Ecto neural progenitor cell (in vitro differentiated cells): ENCODE results near the gene TBCD.

Experiments
- DNase-seq: peaks from one replicate; pipeline ENCODE4 v3.0.0-alpha.2; 2018; ENCODE audit warnings: low spot score

Gene TBCD

DNA sequence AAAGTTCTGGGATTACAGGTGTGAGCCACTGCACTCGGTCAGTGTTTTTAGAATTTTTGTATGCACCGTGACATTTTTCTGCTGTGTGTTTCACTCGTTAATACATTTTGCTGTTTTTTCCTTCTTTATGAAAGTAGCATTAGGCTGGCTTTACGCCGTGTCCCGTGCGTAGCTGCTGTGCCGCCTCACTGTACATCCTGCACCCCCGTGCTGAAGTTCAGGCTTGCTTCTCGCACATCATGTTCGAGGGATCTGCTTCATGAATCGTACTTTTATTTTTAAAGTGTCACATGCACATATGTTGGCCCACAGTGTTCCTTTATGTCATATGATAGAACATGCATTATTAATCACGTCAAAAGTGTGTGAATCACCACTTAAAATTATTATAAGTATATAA is 172.3 kb downstream of the TBCD start:
- DNase-seq, result no peak

DNA sequence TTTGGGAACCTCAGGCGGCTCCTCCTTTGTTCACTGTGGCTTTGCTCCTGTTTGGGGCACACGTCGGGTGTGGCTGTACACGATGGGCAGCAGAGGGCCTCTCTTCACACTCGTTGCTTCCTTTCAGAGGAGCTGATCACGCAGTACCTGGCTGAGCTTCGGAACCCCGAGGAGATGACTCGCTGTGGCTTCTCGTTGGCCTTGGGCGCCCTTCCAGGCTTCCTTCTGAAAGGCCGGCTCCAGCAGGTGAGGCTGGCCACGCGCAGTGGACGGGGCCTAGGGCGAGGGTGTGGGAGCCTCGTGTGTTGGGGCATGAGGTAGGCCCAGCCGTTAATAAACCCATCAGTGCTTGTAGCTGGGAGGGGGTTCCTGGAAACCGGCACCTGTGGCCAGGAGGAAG is 172.9 kb downstream of the TBCD start:
- no peak for DNase-seq

DNA sequence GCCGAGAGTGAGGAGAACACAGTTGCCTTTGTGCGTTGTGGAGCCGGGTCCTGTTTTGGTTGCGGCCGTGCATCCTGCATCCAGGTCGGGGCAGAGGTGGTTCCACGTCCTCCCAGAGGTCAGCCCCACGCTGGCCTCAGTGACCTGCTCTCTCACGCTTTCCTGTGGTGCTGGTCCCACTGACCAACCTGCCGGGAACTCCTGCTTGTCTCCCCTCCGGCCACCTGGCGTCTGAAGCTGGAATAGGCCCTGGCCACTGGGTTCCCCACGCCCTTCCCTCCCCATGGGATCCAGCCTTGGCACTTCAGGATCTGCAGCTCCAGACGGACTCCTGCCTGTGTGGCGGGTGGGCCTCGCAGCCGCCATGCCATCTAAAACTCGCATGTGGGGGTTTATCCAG is 173.5 kb downstream of the TBCD start:
- no peak for DNase-seq

DNA sequence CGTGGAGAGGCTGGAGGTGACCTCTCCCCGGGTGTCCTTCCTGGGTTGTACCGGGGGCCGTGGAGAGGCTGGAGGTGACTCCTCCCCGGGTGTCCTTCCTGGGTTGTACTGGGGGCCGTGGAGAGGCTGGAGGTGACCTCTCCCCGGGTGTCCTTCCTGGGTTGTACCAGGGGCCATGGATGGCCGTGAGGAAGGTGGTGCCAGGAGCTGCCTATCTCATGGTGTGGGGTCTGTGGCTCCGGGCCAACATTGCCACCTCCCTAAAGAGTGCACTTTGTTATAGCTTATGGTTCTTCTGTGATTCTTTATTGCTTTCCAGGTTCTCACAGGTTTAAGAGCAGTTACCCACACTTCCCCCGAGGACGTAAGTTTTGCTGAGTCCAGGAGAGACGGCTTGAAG is 174.2 kb downstream of the TBCD start:
- DNase-seq, result no peak

GRCh38 chr17:82926716-82927115 is 174.9 kb downstream of the TBCD start:
- DNase-seq, result no peak

GRCh38 chr17:82927311-82927660 is 175.4 kb downstream of the TBCD start:
- DNase-seq, result no peak

DNA sequence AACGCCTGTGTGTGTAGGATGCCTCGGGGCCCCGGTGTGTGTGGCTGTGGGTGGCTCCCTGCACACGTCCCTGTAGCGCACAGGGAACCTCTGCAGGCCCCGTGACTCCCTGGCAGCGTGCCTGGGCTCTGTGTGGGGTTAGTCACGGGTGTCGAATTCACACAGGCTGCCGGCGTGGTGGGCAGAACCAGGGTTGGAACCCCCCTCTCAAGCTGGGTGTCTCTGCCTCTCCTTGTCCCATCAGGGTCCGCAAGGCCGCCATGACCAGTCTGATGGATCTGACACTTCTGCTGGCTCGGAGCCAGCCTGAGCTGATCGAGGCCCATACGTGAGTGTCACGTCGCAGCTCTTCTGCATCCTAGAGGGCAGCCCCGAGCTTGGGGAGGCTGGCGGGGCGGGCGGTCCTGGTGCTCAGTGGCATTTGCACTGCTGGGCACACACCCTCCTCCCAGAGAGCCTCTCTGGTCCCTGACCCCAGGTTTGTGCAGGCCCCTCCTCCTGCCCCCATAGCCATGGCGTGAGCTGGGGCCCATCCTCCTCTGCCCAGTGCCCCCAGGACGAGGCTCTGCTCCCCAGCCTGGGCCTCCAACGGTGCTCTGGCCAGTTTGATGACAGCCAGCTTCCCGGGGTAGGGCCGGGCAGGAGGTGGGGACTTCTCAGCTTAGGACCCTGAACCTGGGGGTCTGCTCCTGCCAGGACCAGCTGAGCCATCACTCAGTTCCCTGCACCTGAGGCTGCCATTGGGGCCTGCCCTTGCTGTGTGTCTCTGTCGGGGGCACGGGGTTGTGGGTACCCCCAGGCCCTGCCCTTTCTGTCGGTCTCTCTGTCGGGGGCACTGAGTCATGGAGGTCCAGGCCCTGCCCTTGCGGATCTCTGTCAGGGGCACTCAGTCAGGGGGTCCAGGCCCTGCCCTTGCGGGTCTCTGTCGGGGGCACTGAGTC is 176.1 kb downstream of the TBCD start:
- DNase-seq, result no peak

- no peak for DNase-seq
Measured at GRCh38 chr17:82929011-82929622, 177.3 kb downstream of the TBCD start.

- no peak for DNase-seq
Measured at GRCh38 chr17:82929676-82930042, 177.8 kb downstream of the TBCD start.

DNA sequence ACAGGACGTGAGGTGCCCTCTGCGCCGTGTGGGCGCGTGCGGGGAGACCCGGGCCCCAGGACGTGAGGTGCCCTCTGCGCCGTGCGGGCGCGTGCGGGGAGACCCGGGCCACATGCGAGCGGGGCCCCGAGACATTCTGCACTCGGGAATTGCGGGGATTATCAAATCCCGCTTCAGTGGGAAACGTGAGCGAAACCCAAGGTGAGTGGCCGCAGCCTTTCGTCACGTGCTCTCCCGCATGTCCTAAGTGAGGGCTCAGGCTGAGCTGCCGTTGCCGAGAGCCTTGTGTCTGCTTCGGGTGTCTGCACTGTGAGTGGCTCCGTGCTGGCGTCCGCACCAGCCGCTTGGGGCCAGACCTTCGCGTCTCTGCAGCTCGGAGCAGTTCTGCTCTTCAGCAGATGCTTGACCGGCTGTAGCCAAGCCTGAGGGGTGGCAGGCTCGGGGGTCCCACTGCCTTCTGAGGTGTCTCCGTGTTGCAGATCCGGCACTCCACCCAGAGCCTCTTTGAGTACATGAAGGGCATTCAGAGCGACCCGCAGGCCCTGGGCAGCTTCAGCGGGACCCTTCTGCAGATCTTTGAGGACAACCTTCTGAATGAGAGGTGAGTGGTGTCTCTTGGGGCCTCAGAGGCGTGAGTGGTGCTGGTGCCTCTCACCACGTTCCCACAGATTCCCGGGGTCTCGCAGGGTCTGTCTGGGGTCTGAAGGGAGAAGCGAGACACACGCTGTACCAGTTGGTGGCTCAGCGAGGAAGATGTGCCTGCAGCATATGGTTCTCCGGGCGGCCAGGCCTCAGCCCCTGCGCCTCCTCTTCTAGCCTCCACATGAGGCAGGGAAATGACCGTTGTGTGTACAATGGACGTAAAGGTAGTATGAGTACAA is 178.4 kb downstream of the TBCD start:
- DNase-seq, result no peak

DNA sequence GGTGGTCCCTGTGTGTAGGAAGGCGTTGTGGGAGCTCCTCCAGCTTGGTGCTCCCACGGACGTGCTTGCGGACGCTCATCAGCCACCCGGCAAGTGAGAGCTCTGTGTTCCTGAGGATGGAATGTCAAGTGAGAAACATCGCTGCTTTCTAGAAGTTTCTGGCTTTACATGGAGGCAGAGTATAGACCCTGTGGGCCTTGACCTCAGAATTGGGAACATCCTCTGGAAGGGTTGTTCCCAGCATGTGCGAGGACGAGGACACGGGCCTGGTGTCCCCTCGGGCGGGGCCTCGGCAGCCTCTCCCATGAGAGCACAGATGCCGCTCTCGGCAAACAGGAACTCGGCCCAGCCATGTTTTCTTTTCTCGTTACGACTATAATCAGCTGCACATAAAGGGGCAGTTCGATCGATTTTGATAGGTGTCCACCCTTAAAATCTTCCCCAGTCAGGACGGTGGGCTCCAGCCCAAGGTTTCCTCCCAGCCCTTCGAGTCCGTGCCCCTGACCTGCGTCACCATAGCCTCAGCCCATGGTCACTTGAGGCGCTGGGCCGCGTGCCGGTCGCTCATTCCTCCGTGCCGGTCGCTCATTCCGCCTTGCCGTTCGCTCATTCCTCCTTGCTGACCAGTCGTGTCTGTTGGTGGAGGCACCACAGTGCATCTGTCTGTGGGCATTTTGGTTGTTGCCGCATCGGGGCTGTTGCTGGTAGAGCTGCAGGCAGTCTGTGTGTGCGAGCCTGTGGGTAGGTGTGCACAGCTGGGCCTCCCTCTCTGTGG is 179.2 kb downstream of the TBCD start:
- no peak for DNase-seq

DNA sequence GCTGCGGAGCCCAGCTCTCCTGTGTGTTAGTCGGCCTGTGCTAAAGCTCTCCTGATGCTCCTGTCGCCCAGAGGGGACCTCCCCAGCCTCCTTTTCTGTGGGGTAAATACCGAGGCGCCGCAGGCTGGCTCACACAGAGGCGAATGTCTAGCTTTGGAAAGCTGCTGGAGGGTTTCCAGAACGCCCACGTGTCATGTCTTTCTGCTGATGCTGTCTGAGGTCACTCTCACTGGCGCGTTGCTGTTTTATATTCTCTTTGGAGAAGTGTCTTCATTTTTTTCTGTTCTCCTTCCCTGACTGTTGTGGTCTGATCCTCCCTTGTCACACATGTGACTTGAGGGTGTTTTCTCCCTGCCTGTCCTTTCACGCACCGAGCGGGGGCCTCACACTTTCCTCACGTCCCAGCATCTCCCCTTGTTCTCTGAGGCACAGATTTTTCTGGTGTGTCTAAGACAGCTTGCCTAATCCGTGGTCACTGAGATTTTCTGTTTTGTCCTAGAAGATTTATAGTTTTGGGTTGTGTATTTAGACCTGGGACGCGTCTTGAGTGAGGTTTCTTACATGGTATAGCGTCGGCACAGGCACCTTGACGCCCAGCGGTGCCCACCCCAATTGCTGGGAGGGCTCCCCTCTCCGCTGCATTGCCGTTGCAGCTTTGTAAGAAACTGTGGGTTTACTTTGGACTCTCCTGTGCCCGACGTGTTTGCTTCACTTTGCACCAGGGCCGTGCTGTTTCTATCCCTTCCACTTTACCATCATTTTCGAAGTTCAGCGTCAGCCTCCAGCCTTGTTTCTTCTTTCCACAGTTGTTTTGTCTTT is 180.0 kb downstream of the TBCD start:
- no peak for DNase-seq

DNA sequence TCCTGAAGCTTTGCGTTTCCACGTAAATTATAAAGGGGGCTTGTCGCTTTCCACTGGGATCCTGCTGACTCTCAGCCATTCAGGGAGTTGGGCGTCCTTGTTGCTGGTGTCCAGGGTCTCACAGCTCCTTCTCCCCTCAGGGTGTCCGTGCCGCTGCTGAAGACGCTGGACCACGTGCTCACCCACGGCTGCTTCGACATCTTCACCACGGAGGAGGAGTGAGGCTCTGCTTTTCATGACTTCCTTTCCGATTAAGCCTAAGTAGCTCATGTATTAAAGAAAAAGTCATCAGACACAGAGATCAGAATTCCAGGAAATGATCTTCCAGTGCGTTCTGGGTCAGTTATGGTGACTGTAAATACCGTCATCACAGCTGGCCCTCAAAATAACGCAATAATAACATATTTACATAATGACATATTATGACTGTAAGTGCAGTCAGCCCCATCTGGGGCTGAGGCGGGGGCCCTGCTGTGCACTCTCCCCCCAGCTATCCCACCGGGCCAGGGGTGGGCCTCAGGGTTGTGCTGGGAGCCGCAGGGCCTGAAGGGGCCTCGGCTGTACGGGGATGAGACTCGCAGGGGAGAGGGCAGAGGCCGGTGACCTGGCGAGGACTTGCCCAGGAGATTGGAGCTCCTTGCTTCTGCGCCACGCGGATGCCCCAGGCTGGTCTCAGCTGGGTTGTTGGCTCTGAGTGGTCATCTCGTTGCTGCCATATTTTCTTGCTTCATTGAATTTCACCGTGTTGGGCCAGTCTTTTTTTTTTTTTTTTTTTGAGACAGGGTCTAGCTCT is 180.8 kb downstream of the TBCD start:
- no peak for DNase-seq

DNA sequence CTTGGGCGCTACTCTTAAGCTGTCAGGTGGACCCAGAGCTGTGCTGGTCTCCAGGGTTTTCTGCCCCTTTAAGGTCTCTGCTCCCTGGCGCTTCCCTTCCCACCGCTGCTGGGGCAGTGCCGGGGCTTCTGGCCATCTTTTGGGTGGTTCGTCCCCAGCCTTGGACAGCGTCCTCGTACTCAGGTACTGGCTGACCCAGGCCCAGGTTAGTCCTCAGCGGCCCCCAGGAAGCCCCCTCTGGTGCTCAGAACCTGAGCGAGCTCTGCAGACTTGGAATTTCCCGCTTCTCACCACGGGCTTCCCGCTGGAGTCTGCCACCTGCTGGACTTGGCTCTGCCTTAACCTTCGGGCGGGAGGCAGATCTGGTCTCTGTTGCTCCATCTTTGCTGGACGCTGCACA is 182.0 kb downstream of the TBCD start:
- no peak for DNase-seq

DNA sequence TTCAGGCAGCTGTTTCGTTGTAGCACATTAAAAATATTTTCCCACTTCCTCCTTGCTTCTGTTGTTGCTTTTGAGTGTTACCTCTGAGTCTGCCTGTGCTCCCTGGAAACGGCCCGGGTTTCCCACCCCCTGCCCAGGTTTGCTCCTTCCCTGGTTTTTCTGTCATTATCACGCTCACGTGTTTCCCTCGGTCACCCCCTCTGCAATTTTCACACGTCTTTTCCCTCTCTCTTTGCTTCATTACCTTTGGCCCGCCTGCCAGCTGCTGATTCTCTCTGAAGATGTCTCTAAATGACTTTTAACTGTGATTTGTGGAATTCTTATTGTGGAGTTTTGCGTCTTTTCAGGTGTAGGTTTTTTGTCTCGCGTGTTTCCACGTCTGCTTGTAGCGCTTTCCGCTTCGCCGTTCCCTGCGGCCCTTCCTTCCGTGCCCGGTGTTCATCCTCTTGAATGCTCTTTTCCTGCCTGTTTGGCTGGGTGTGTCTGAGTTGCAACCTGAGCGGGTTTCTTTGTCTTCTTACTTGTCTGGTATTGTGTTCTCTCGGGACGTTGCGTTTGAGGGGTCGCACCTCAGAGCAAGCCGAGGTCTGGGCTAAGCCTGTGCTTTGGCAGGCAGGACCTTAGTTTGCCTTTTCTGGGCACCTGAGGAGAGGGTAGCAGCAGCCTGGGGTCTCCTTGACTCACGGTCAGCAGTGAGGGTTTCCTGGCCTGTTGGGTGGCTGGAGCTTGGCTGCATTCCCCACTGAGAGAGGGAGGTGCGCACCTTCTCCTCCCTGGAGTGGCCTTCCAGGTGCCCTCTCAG is 184.3 kb downstream of the TBCD start:
- no peak for DNase-seq

DNA sequence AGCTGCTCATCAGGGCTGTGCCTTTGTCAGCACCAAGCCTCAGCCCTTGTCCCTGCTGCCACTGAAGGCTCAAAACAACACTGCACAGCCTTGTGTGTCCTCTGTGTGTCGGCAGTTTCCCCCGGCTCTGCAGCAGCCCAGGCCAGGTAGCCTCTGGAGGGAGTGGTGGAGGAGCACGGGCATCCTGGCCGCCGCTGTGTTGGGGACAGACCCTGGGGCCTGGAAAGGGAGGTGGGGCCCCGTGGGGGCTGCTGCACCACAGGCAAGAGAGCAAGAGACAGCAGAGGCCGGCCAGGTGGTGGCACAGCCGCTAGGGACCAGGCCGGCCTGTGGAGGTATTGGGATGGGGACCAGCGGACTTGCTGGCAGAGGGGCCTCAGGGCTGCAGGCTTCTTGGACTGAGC is 184.9 kb downstream of the TBCD start:
- DNase-seq, result no peak

GRCh38 chr17:82937411-82938371 is 185.8 kb downstream of the TBCD start:
- no peak for DNase-seq

DNA sequence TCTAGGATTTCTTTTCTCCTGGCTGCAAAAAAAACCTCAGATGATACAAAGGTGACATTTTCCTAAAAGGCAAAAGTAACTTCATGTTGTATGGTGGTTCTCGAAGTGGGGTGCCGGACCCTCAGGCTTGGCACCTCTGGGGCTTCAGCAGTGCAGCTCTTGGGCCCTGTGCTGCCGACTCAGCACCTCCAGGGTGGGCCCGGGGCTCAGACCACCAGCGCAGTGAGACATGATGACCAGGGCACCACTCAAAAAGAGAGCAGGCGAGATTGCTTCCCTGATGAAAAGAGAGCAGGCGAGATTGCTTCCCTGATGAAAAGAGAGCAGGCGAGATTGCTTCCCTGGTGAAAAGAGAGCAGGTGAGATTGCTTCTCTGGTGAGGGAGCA is 186.6 kb downstream of the TBCD start:
- no peak for DNase-seq
